Measurements from ENCODE around the gene NEMP2. TPM values are rescaled to one million over a fixed set of nuclear protein-coding genes. Genes with fewer than 3 reads are reported as not detected.

NEMP2 gene
- total and polyA plus RNA-seq, 4 donors = 5.7 to 6.9 (median 5.8) TPM

GRCh38 chr2:190576573-190576972 is 42.1 kb upstream of the NEMP2 start:
- no peak overlapping the region for H3K27ac ChIP-seq (ENCODE audit: low read depth, low read length)
- DNase-seq (ENCODE audit: low read depth in 4 of 6, low spot score in 6 of 6) = no peak
- WGBS (ENCODE audit: insufficient coverage) = 71% methylated on average over 4 of the region's 6 CpGs

DNA sequence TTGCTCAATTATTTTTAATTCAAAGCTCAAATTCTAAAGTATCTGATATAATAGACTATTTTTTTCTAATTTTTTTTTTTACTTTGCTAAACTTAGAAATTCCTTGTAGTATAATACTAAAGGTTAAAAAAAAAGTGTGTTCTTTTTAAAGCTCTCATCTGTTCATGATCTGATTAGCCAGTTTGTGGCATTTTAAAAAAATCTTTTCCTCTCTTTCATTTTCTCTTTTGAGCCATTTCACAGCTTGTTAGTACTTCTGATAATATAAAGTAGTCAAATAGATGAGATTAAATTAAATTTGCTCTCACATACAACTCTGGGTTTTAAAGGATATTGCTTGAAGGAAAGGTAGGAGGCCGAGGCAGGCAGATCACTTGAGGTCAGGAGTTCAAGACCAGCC is 40.7 kb upstream of the NEMP2 start:
- no peak overlapping the region for H3K27ac ChIP-seq (ENCODE audit: low read depth, low read length)
- no peaks in the 10 kb centered on the region for H3K9me3 ChIP-seq (ENCODE audit: control insufficient read depth, insufficient read depth, low read length)
- no peak for DNase-seq (ENCODE audit: low read depth in 4 of 6, low spot score in 6 of 6)
- H3K4me3 ChIP-seq (ENCODE audit: low read depth, low read length) = no peak overlapping the region
- H3K4me1 ChIP-seq (ENCODE audit: control insufficient read depth, insufficient read depth, low read length) = no peaks in the 10 kb centered on the region
- WGBS (ENCODE audit: insufficient coverage) = 100% methylated on average over 1 of the region's 1 CpG
- no peaks in the 10 kb centered on the region for H3K27me3 ChIP-seq (ENCODE audit: control insufficient read depth, insufficient read depth, low read length)
- no peaks in the 10 kb centered on the region for H3K36me3 ChIP-seq (ENCODE audit: control insufficient read depth, insufficient read depth, low read length)

More at GRCh38 chr2:190576573-190576972, 42.1 kb upstream of the NEMP2 start:
- no peaks in the 10 kb centered on the region for H3K36me3 ChIP-seq (ENCODE audit: control insufficient read depth, insufficient read depth, low read length)
- no peaks in the 10 kb centered on the region for H3K4me1 ChIP-seq (ENCODE audit: control insufficient read depth, insufficient read depth, low read length)
- no peak overlapping the region for H3K4me3 ChIP-seq (ENCODE audit: low read depth, low read length)
- H3K27me3 ChIP-seq (ENCODE audit: control insufficient read depth, insufficient read depth, low read length) = no peaks in the 10 kb centered on the region
- no peaks in the 10 kb centered on the region for H3K9me3 ChIP-seq (ENCODE audit: control insufficient read depth, insufficient read depth, low read length)

- DNase-seq (ENCODE audit: low read depth in 4 of 6, low spot score in 6 of 6) = no peak
- no peaks in the 10 kb centered on the region for H3K4me1 ChIP-seq (ENCODE audit: control insufficient read depth, insufficient read depth, low read length)
- no peaks in the 10 kb centered on the region for H3K27me3 ChIP-seq (ENCODE audit: control insufficient read depth, insufficient read depth, low read length)
Observed at GRCh38 chr2:190574169-190574568, 39.6 kb upstream of the NEMP2 start.

GRCh38 chr2:190572246-190572645 is 37.7 kb upstream of the NEMP2 start:
- H3K9me3 ChIP-seq (ENCODE audit: control insufficient read depth, insufficient read depth, low read length) = peaks cover 3% of the 10 kb centered on the region
- no peak overlapping the region for H3K27ac ChIP-seq (ENCODE audit: low read depth, low read length)

More at GRCh38 chr2:190574169-190574568, 39.6 kb upstream of the NEMP2 start:
- no peaks in the 10 kb centered on the region for H3K36me3 ChIP-seq (ENCODE audit: control insufficient read depth, insufficient read depth, low read length)
- H3K9me3 ChIP-seq (ENCODE audit: control insufficient read depth, insufficient read depth, low read length) = no peaks in the 10 kb centered on the region
- H3K27ac ChIP-seq (ENCODE audit: low read depth, low read length) = no peak overlapping the region
- H3K4me3 ChIP-seq (ENCODE audit: low read depth, low read length) = no peak overlapping the region

DNA sequence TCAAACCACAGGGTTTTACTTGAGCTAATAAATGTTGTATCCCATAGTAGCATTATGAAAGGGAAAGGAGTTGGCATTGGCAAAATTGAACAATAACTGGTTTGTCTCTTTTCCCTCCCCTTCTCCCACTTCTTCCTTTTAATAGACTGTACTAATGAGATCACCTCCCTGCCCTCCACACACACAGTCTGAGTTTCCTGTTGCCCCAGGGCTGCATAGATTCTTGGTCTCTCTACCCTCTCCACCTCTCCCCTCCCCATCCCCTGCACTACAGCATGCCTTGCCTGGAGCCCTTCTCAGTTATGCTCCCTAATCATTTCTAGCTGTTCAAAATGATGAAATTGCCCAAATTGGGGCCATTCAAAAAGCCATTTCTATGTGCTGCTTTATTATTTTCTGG is 37.2 kb upstream of the NEMP2 start:
- no peaks in the 10 kb centered on the region for H3K4me1 ChIP-seq (ENCODE audit: control insufficient read depth, insufficient read depth, low read length)
- peak in 2 of 6 donors; percentile 4 to 55 for DNase-seq (ENCODE audit: low read depth in 4 of 6, low spot score in 6 of 6)
- H3K9me3 ChIP-seq (ENCODE audit: control insufficient read depth, insufficient read depth, low read length) = peaks cover 3% of the 10 kb centered on the region
- no peak overlapping the region for H3K27ac ChIP-seq (ENCODE audit: low read depth, low read length)
- H3K4me3 ChIP-seq (ENCODE audit: low read depth, low read length) = no peak overlapping the region
- no peaks in the 10 kb centered on the region for H3K27me3 ChIP-seq (ENCODE audit: control insufficient read depth, insufficient read depth, low read length)
- no peaks in the 10 kb centered on the region for H3K36me3 ChIP-seq (ENCODE audit: control insufficient read depth, insufficient read depth, low read length)

More at GRCh38 chr2:190572246-190572645, 37.7 kb upstream of the NEMP2 start:
- Histone ChIP-seq H3K4me3 (ENCODE audit: low read depth, low read length) (no peak overlapping the region), H3K36me3 (ENCODE audit: control insufficient read depth, insufficient read depth, low read length) (no peaks in the 10 kb centered on the region), H3K4me1 (ENCODE audit: control insufficient read depth, insufficient read depth, low read length) (no peaks in the 10 kb centered on the region), H3K27me3 (ENCODE audit: control insufficient read depth, insufficient read depth, low read length) (no peaks in the 10 kb centered on the region)
- DNase-seq (ENCODE audit: low read depth in 4 of 6, low spot score in 6 of 6) = no peak

GRCh38 chr2:190570871-190571270 is 36.3 kb upstream of the NEMP2 start:
- peaks cover 3% of the 10 kb centered on the region for H3K9me3 ChIP-seq (ENCODE audit: control insufficient read depth, insufficient read depth, low read length)
- H3K27me3 ChIP-seq (ENCODE audit: control insufficient read depth, insufficient read depth, low read length) = no peaks in the 10 kb centered on the region
- no peak overlapping the region for H3K27ac ChIP-seq (ENCODE audit: low read depth, low read length)
- no peak overlapping the region for H3K4me3 ChIP-seq (ENCODE audit: low read depth, low read length)
- H3K4me1 ChIP-seq (ENCODE audit: control insufficient read depth, insufficient read depth, low read length) = no peaks in the 10 kb centered on the region
- 83% methylated on average over 1 of the region's 1 CpG for WGBS (ENCODE audit: insufficient coverage)
- H3K36me3 ChIP-seq (ENCODE audit: control insufficient read depth, insufficient read depth, low read length) = no peaks in the 10 kb centered on the region
- DNase-seq (ENCODE audit: low read depth in 4 of 6, low spot score in 6 of 6) = no peak

GRCh38 chr2:190569994-190570755 is 35.7 kb upstream of the NEMP2 start:
- no peaks in the 10 kb centered on the region for H3K4me1 ChIP-seq (ENCODE audit: control insufficient read depth, insufficient read depth, low read length)
- H3K27me3 ChIP-seq (ENCODE audit: control insufficient read depth, insufficient read depth, low read length) = no peaks in the 10 kb centered on the region
- WGBS (ENCODE audit: insufficient coverage) = 90% methylated on average over 1 of the region's 2 CpGs
- H3K4me3 ChIP-seq (ENCODE audit: low read depth, low read length) = no peak overlapping the region
- H3K27ac ChIP-seq (ENCODE audit: low read depth, low read length) = no peak overlapping the region
- H3K9me3 ChIP-seq (ENCODE audit: control insufficient read depth, insufficient read depth, low read length) = peaks cover 3% of the 10 kb centered on the region
- DNase-seq (ENCODE audit: low read depth in 4 of 6, low spot score in 6 of 6) = no peak
- H3K36me3 ChIP-seq (ENCODE audit: control insufficient read depth, insufficient read depth, low read length) = no peaks in the 10 kb centered on the region

DNA sequence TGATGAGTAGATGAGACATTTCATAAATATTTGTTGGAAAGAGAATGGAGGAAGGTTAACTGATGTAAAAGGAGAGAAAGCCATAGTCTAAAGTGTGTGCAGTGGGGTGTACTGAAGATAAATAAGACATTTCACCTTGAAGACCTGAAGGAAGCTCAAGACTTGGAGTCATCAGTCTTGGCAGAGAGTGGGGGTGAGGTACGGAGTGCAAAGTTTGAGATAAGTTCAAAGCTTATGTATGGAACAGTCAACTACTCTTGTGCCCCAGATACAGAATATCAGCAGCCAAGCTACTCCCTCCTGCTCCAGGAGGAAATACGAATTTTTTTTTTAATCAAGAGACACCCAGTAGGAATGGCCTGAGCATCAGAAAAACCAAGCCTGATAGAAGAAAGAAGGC is 30.3 kb upstream of the NEMP2 start:
- H3K36me3 ChIP-seq (ENCODE audit: control insufficient read depth, insufficient read depth, low read length) = no peaks in the 10 kb centered on the region
- no peak for DNase-seq (ENCODE audit: low read depth in 4 of 6, low spot score in 6 of 6)
- H3K27me3 ChIP-seq (ENCODE audit: control insufficient read depth, insufficient read depth, low read length) = no peaks in the 10 kb centered on the region
- H3K27ac ChIP-seq (ENCODE audit: low read depth, low read length) = no peak overlapping the region
- H3K9me3 ChIP-seq (ENCODE audit: control insufficient read depth, insufficient read depth, low read length) = peaks cover 3% of the 10 kb centered on the region
- H3K4me1 ChIP-seq (ENCODE audit: control insufficient read depth, insufficient read depth, low read length) = no peaks in the 10 kb centered on the region
- no peak overlapping the region for H3K4me3 ChIP-seq (ENCODE audit: low read depth, low read length)
- no CpG with 5 or more reads among the region's 2 CpGs for WGBS (ENCODE audit: insufficient coverage)

GRCh38 chr2:190563646-190564045 is 29.1 kb upstream of the NEMP2 start:
- peaks cover 3% of the 10 kb centered on the region for H3K9me3 ChIP-seq (ENCODE audit: control insufficient read depth, insufficient read depth, low read length)
- no peaks in the 10 kb centered on the region for H3K27me3 ChIP-seq (ENCODE audit: control insufficient read depth, insufficient read depth, low read length)
- 80% methylated on average over 1 of the region's 2 CpGs for WGBS (ENCODE audit: insufficient coverage)
- no peak overlapping the region for H3K4me3 ChIP-seq (ENCODE audit: low read depth, low read length)
- H3K36me3 ChIP-seq (ENCODE audit: control insufficient read depth, insufficient read depth, low read length) = no peaks in the 10 kb centered on the region
- H3K27ac ChIP-seq (ENCODE audit: low read depth, low read length) = no peak overlapping the region
- DNase-seq (ENCODE audit: low read depth in 4 of 6, low spot score in 6 of 6) = no peak
- H3K4me1 ChIP-seq (ENCODE audit: control insufficient read depth, insufficient read depth, low read length) = no peaks in the 10 kb centered on the region

GRCh38 chr2:190563109-190563508 is 28.6 kb upstream of the NEMP2 start:
- no peaks in the 10 kb centered on the region for H3K27me3 ChIP-seq (ENCODE audit: control insufficient read depth, insufficient read depth, low read length)
- no peaks in the 10 kb centered on the region for H3K4me1 ChIP-seq (ENCODE audit: control insufficient read depth, insufficient read depth, low read length)
- DNase-seq (ENCODE audit: low read depth in 4 of 6, low spot score in 6 of 6) = no peak
- no peak overlapping the region for H3K4me3 ChIP-seq (ENCODE audit: low read depth, low read length)
- no peaks in the 10 kb centered on the region for H3K36me3 ChIP-seq (ENCODE audit: control insufficient read depth, insufficient read depth, low read length)
- H3K9me3 ChIP-seq (ENCODE audit: control insufficient read depth, insufficient read depth, low read length) = peaks cover 3% of the 10 kb centered on the region
- no peak overlapping the region for H3K27ac ChIP-seq (ENCODE audit: low read depth, low read length)
- 93% methylated on average over 3 of the region's 8 CpGs for whole genome bisulfite sequencing (ENCODE audit: insufficient coverage)

Measured in spinal cord (tissue), 10 donors.